Measurements from ENCODE around the gene PPY.

Gene PPY

GRCh38 chr17:43907998-43908721 is 34.1 kb downstream of the PPY start:
- no peak for TF ChIP-seq EZH2 (IDR thresholded peaks at IDR 0.05; ENCODE audit: borderline replicate concordance, low read depth, low read length, severe bottlenecking)
- no peak for TF ChIP-seq CTCF (IDR thresholded peaks at IDR 0.05; ENCODE audit: borderline replicate concordance, extremely low read depth, low read length, poor library complexity, severe bottlenecking)
- ATAC-seq (ENCODE audit: insufficient read depth, low read depth) (no peak), DNase-seq (peak; percentile 12)
- Histone ChIP-seq H3K27me3 (ENCODE audit: insufficient read depth, low read length, poor library complexity) (peaks cover 40% of the 10 kb centered on the region), H3K9ac (ENCODE audit: low read depth, low read length) (no peak overlapping the region), H3K9me3 (ENCODE audit: insufficient read depth, low read length, severe bottlenecking) (no peaks in the 10 kb centered on the region), H3K4me2 (ENCODE audit: insufficient read depth, low read length) (no peak overlapping the region), H3K27ac (ENCODE audit: low read length) (no peak overlapping the region), H4K20me1 (ENCODE audit: insufficient read depth, low read length) (0 out of 2 replicates have a peak, but pooled peaks cover 10% of the 10 kb centered on the region), H3K4me1 (ENCODE audit: insufficient read depth, low read length) (no peaks in the 10 kb centered on the region), H3K79me2 (ENCODE audit: insufficient read depth, low read length) (no peaks in the 10 kb centered on the region), H2AFZ (ENCODE audit: low read depth, low read length) (no peak overlapping the region), H3K4me3 (ENCODE audit: low read depth in 1 of 2, low read length in 2 of 2) (no peak overlapping the region), H3K36me3 (ENCODE audit: insufficient read depth, low read length) (no peaks in the 10 kb centered on the region)

- DNase-seq: peak; percentile 22
- no peak within 1 kb of the TSS for H3K4me3 ChIP-seq (ENCODE audit: low read depth in 1 of 2, low read length in 2 of 2)
- peaks cover 42% of the 10 kb centered on the region for H3K27me3 ChIP-seq (ENCODE audit: insufficient read depth, low read length, poor library complexity)
- H3K79me2 ChIP-seq (ENCODE audit: insufficient read depth, low read length): no peaks in the 10 kb centered on the region
- H3K9ac ChIP-seq (ENCODE audit: low read depth, low read length): no peak within 1 kb of the TSS
- H3K9me3 ChIP-seq (ENCODE audit: insufficient read depth, low read length, severe bottlenecking): no peaks in the 10 kb centered on the region
- H3K36me3 ChIP-seq (ENCODE audit: insufficient read depth, low read length): no peaks in the 10 kb centered on the region
- peak within 1 kb of the TSS; percentile 22; the same call in 1 of the 2 replicates for H3K4me2 ChIP-seq (ENCODE audit: insufficient read depth, low read length)
- H4K20me1 ChIP-seq (ENCODE audit: insufficient read depth, low read length): 0 out of 2 replicates have a peak, but pooled peaks cover 13% of the 10 kb centered on the region
- ATAC-seq (ENCODE audit: insufficient read depth, low read depth): peak; percentile 47; the same call in 1 of the 3 replicates
- H3K4me1 ChIP-seq (ENCODE audit: insufficient read depth, low read length): no peaks in the 10 kb centered on the region
- TF ChIP-seq EZH2 (IDR thresholded peaks at IDR 0.05; ENCODE audit: borderline replicate concordance, low read depth, low read length, severe bottlenecking) (peak; percentile 32), CTCF (IDR thresholded peaks at IDR 0.05; ENCODE audit: borderline replicate concordance, extremely low read depth, low read length, poor library complexity, severe bottlenecking) (no peak)
- no peak within 1 kb of the TSS for H3K27ac ChIP-seq (ENCODE audit: low read length)
- no peak within 1 kb of the TSS for H2AFZ ChIP-seq (ENCODE audit: low read depth, low read length)
Observed at GRCh38 chr17:43907425-43907981, 34.8 kb downstream of the PPY start, which contains the start of gene MPP2. Gene MPP2, minus strand, starts transcription at chr17:43907536. Its CDS starts 3,076 bp downstream, at chr17:43904460.

- no peak for ATAC-seq (ENCODE audit: insufficient read depth, low read depth)
- TF ChIP-seq EZH2 (IDR thresholded peaks at IDR 0.05; ENCODE audit: borderline replicate concordance, low read depth, low read length, severe bottlenecking): peak; percentile 77
- TF ChIP-seq CTCF (IDR thresholded peaks at IDR 0.05; ENCODE audit: borderline replicate concordance, extremely low read depth, low read length, poor library complexity, severe bottlenecking): no peak
- H3K27me3 ChIP-seq (ENCODE audit: insufficient read depth, low read length, poor library complexity): peaks cover 47% of the 10 kb centered on the region
- no peak for DNase-seq
- peak overlapping the region; percentile 22; the same call in 1 of the 2 replicates for H3K4me2 ChIP-seq (ENCODE audit: insufficient read depth, low read length)
- no peaks in the 10 kb centered on the region for H3K79me2 ChIP-seq (ENCODE audit: insufficient read depth, low read length)
- H3K4me1 ChIP-seq (ENCODE audit: insufficient read depth, low read length): no peaks in the 10 kb centered on the region
- H3K9ac ChIP-seq (ENCODE audit: low read depth, low read length): no peak overlapping the region
- no peak overlapping the region for H2AFZ ChIP-seq (ENCODE audit: low read depth, low read length)
- no peaks in the 10 kb centered on the region for H3K36me3 ChIP-seq (ENCODE audit: insufficient read depth, low read length)
- H4K20me1 ChIP-seq (ENCODE audit: insufficient read depth, low read length): 0 out of 2 replicates have a peak, but pooled peaks cover 16% of the 10 kb centered on the region
- H3K27ac ChIP-seq (ENCODE audit: low read length): no peak overlapping the region
- no peak overlapping the region for H3K4me3 ChIP-seq (ENCODE audit: low read depth in 1 of 2, low read length in 2 of 2)
- no peaks in the 10 kb centered on the region for H3K9me3 ChIP-seq (ENCODE audit: insufficient read depth, low read length, severe bottlenecking)
Observed at GRCh38 chr17:43906951-43907424, 35.3 kb downstream of the PPY start.
